Trophoblast cell (in vitro differentiated cells and primary cell): ENCODE data around the gene TPST1.

Experiments used
- DNase-seq, 2 donors: peaks; one replicate each; pipeline ENCODE4 v3.0.0-alpha.2; 2016
- H2AFZ ChIP-seq: 2 replicates; pipeline ENCODE4 v1.6.1; 2013; ENCODE audit warnings: low read length, moderate library complexity, mild to moderate bottlenecking; ENCODE audit not compliant: insufficient read depth, poor library complexity
- H2AK5ac ChIP-seq: 2 replicates; pipeline ENCODE4 v1.6.1; 2013; ENCODE audit warnings: mild to moderate bottlenecking, low read length
- H2BK120ac ChIP-seq: 2 replicates; pipeline ENCODE4 v1.6.1; 2013; ENCODE audit warnings: low read length, mild to moderate bottlenecking, moderate library complexity; ENCODE audit not compliant: insufficient read depth, poor library complexity
- H2BK12ac ChIP-seq: 2 replicates; pipeline ENCODE4 v1.6.1; 2013; ENCODE audit warnings: mild to moderate bottlenecking, low read length, moderate library complexity
- H2BK5ac ChIP-seq: 2 replicates; pipeline ENCODE4 v1.6.1; 2013; ENCODE audit warnings: low read length, low read depth, moderate library complexity, mild to moderate bottlenecking; ENCODE audit not compliant: poor library complexity
- H3K14ac ChIP-seq: 2 replicates; pipeline ENCODE4 v1.6.1; 2013; ENCODE audit warnings: mild to moderate bottlenecking, low read length
- H3K18ac ChIP-seq: 2 replicates; pipeline ENCODE4 v1.6.1; 2013; ENCODE audit warnings: mild to moderate bottlenecking, low read length
- H3K23ac ChIP-seq: 2 replicates; pipeline ENCODE4 v1.6.1; 2013; ENCODE audit warnings: low read length
- H3K27ac ChIP-seq: 2 replicates; pipeline ENCODE4 v1.5.1; 2013; ENCODE audit warnings: low read depth, mild to moderate bottlenecking, inconsistent platforms, low read length, moderate library complexity
- H3K27me3 ChIP-seq: 2 replicates; pipeline ENCODE4 v1.6.1; 2013; ENCODE audit warnings: inconsistent platforms, mild to moderate bottlenecking, low read length, moderate library complexity; ENCODE audit not compliant: insufficient read depth
- H3K36me3 ChIP-seq, 2 experiments: 1 replicate in 1 of 2; 2 replicates in 1 of 2; pipeline ENCODE4 v1.6.1; 2013; ENCODE audit warnings: low read length in 2 of 2, mild to moderate bottlenecking in 2 of 2, moderate library complexity in 1 of 2; ENCODE audit not compliant: insufficient read depth in 2 of 2, control insufficient read depth in 1 of 2
- H3K4ac ChIP-seq: 2 replicates; pipeline ENCODE4 v1.6.1; 2013; ENCODE audit warnings: low read depth, mild to moderate bottlenecking, low read length, moderate library complexity
- H3K4me1 ChIP-seq, 2 experiments: 1 replicate in 1 of 2; 2 replicates in 1 of 2; pipeline ENCODE4 v1.6.1; 2013; ENCODE audit warnings: low read length in 2 of 2, mild to moderate bottlenecking in 2 of 2, moderate library complexity in 1 of 2; ENCODE audit not compliant: insufficient read depth in 2 of 2, control insufficient read depth in 1 of 2
- H3K4me2 ChIP-seq: 2 replicates; pipeline ENCODE4 v1.6.1; 2013; ENCODE audit warnings: inconsistent platforms, mild to moderate bottlenecking, low read length, moderate library complexity
- H3K4me3 ChIP-seq: 2 replicates; pipeline ENCODE4 v1.5.1; 2013; ENCODE audit warnings: mild to moderate bottlenecking, low read depth, low read length, inconsistent platforms
- H3K79me1 ChIP-seq: one replicate; pipeline ENCODE4 v1.6.1; 2013; ENCODE audit warnings: low read length
- H3K79me2 ChIP-seq: 2 replicates; pipeline ENCODE4 v1.6.1; 2013; ENCODE audit warnings: low read length, mild to moderate bottlenecking; ENCODE audit not compliant: control insufficient read depth, insufficient read depth, poor library complexity
- H3K9ac ChIP-seq: 2 replicates; pipeline ENCODE4 v1.6.1; 2013; ENCODE audit warnings: mild to moderate bottlenecking, low read length
- H3K9me3 ChIP-seq: 2 replicates; pipeline ENCODE4 v1.6.1; 2013; ENCODE audit warnings: low read depth, mild to moderate bottlenecking, control low read depth, inconsistent platforms, low read length; ENCODE audit not compliant: insufficient read depth
- H4K12ac ChIP-seq: 2 replicates; pipeline ENCODE4 v1.6.1; 2013; ENCODE audit warnings: low read depth, mild to moderate bottlenecking, low read length, moderate library complexity
- H4K8ac ChIP-seq: 2 replicates; pipeline ENCODE4 v1.6.1; 2013; ENCODE audit warnings: low read depth, mild to moderate bottlenecking, low read length, moderate library complexity
- H4K91ac ChIP-seq: one replicate; pipeline ENCODE4 v1.6.1; 2013; ENCODE audit warnings: low read depth, mild to moderate bottlenecking, low read length, moderate library complexity
- WGBS: extraction: QIAGEN DNeasy Blood & Tissue Kit; methylation state at CpG from one replicate; pipeline ENCODE4 v1.1.7; 2013; ENCODE audit warnings: missing lambda C conversion rate; ENCODE audit not compliant: insufficient read length, insufficient coverage; ENCODE audit errors: extremely low coverage; 5-methylcytosine and 5-hydroxymethylcytosine counted together

TPST1 gene

DNA sequence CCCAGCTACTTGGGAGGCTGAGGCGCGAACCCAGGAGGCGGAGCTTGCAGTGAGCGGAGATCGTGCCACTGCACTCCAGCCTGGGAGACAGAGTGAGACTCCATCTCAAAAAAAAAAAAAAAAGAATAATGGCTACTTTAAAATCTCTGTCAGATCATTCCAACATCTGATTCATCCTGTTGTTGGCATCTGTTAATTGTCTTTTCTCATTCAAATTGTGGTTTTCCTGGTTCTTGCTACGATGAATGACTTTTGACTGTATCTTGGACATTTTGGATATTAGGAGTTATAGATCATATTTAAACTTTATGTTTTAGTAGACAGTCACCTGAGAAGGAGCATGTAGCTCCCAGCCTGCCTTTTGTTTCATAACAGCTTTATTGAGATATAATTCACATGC, 8.5 kb downstream of the TPST1 start:
- Histone ChIP-seq H3K79me1 (no peaks in the 10 kb centered on the region), H3K27me3 (no peaks in the 10 kb centered on the region), H3K18ac (no peak overlapping the region), H3K36me3 (peaks cover 2 to 3% of the 10 kb centered on the region in 2 experiments), H4K12ac (no peak overlapping the region), H3K27ac (no peak overlapping the region), H3K9ac (no peak overlapping the region), H3K4me1 (no peaks in the 10 kb centered on the region), H3K4me3 (no peak overlapping the region), H3K4me2 (no peak overlapping the region), H3K9me3 (no peaks in the 10 kb centered on the region), H3K79me2 (no peaks in the 10 kb centered on the region), H3K14ac (no peak overlapping the region), H3K4ac (no peak overlapping the region), H4K8ac (no peak overlapping the region), H3K23ac (no peak overlapping the region), H2BK5ac (no peak overlapping the region), H2AFZ (no peak overlapping the region), H2BK12ac (no peak overlapping the region), H2AK5ac (no peak overlapping the region), H4K91ac (no peak overlapping the region), H2BK120ac (no peak overlapping the region)
- DNase-seq = no peak
- no CpG with 5 or more reads among the region's 6 CpGs for WGBS

- Histone ChIP-seq H2BK5ac (no peak overlapping the region), H2AK5ac (no peak overlapping the region), H3K9ac (no peak overlapping the region), H3K36me3 (no peaks in the 10 kb centered on the region), H3K14ac (no peak overlapping the region), H3K9me3 (peaks cover 2% of the 10 kb centered on the region), H3K27me3 (no peaks in the 10 kb centered on the region), H2BK12ac (no peak overlapping the region), H2BK120ac (no peak overlapping the region), H4K91ac (no peak overlapping the region), H3K4me1 (no peaks in the 10 kb centered on the region), H3K23ac (no peak overlapping the region), H4K8ac (no peak overlapping the region), H3K4ac (no peak overlapping the region), H3K27ac (no peak overlapping the region), H3K18ac (no peak overlapping the region), H4K12ac (no peak overlapping the region), H3K4me2 (no peak overlapping the region), H3K79me1 (no peaks in the 10 kb centered on the region), H3K4me3 (no peak overlapping the region), H2AFZ (no peak overlapping the region), H3K79me2 (no peaks in the 10 kb centered on the region)
- no CpG with 5 or more reads among the region's 4 CpGs for WGBS
- no peak for DNase-seq
Measured at GRCh38 chr7:66216687-66217086, 11.6 kb downstream of the TPST1 start.

- H3K9ac ChIP-seq = no peak overlapping the region
- no peak overlapping the region for H2AFZ ChIP-seq
- no peak overlapping the region for H3K4me2 ChIP-seq
- no peaks in the 10 kb centered on the region for H3K36me3 ChIP-seq
- H4K91ac ChIP-seq = no peak overlapping the region
- no peaks in the 10 kb centered on the region for H3K27me3 ChIP-seq
- H2BK5ac ChIP-seq = no peak overlapping the region
- no peak overlapping the region for H3K27ac ChIP-seq
- no CpG with 5 or more reads among the region's 1 CpG for WGBS
- no peaks in the 10 kb centered on the region for H3K79me2 ChIP-seq
- no peak overlapping the region for H3K14ac ChIP-seq
- H3K4ac ChIP-seq = no peak overlapping the region
- no peak overlapping the region for H2BK12ac ChIP-seq
- no peak overlapping the region for H3K23ac ChIP-seq
- no peak overlapping the region for H2BK120ac ChIP-seq
- no peak for DNase-seq
- no peaks in the 10 kb centered on the region for H3K79me1 ChIP-seq
- H2AK5ac ChIP-seq = no peak overlapping the region
- H3K4me3 ChIP-seq = no peak overlapping the region
- no peaks in the 10 kb centered on the region for H3K4me1 ChIP-seq
- H4K8ac ChIP-seq = no peak overlapping the region
- H3K18ac ChIP-seq = no peak overlapping the region
- H3K9me3 ChIP-seq = peaks cover 2% of the 10 kb centered on the region
- H4K12ac ChIP-seq = no peak overlapping the region
Measured at GRCh38 chr7:66219805-66220204, 14.7 kb downstream of the TPST1 start.

DNA sequence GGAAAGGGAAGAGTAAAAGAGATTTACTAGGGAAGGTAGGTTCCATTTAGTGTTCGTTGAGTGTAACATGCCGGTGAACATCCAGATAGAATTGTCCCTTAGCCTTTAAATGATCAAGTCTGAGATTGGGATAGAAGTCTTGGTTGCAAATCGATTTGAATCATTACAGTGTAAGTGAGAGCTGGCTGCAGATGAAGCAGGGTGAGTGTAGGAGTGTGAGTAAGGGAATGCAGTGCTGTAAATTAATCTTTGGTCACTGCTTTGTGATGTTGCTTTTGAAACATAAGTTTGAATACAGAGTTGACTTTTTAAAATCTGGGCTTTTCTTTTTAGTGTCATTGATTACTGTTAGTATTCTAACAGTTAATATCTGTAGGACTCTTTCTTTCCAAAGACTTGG, 16.3 kb downstream of the TPST1 start:
- Histone ChIP-seq H3K27ac (no peak overlapping the region), H2BK5ac (no peak overlapping the region), H3K36me3 (no peaks in the 10 kb centered on the region), H3K9ac (no peak overlapping the region), H4K8ac (no peak overlapping the region), H3K4me2 (no peak overlapping the region), H3K4me3 (no peak overlapping the region), H3K27me3 (no peaks in the 10 kb centered on the region), H3K4ac (no peak overlapping the region), H3K23ac (no peak overlapping the region), H3K4me1 (no peaks in the 10 kb centered on the region), H3K9me3 (peaks cover 2% of the 10 kb centered on the region), H3K79me2 (no peaks in the 10 kb centered on the region), H3K14ac (no peak overlapping the region), H2AK5ac (no peak overlapping the region), H4K91ac (no peak overlapping the region), H2BK12ac (no peak overlapping the region), H2BK120ac (no peak overlapping the region), H3K18ac (no peak overlapping the region), H2AFZ (no peak overlapping the region), H4K12ac (no peak overlapping the region), H3K79me1 (no peaks in the 10 kb centered on the region)
- WGBS = no CpG with 5 or more reads among the region's 3 CpGs
- DNase-seq = no peak
